ENCODE measurements around the gene ADARB2. TPM values are rescaled to one million over a fixed set of nuclear protein-coding genes. Genes with fewer than 3 reads are reported as not detected.

Gene ADARB2
- total and polyA plus RNA-seq, 5 donors from 2014 or later = 0.27 to 2.9 (median 0.69) TPM; not detected in 1

DNA sequence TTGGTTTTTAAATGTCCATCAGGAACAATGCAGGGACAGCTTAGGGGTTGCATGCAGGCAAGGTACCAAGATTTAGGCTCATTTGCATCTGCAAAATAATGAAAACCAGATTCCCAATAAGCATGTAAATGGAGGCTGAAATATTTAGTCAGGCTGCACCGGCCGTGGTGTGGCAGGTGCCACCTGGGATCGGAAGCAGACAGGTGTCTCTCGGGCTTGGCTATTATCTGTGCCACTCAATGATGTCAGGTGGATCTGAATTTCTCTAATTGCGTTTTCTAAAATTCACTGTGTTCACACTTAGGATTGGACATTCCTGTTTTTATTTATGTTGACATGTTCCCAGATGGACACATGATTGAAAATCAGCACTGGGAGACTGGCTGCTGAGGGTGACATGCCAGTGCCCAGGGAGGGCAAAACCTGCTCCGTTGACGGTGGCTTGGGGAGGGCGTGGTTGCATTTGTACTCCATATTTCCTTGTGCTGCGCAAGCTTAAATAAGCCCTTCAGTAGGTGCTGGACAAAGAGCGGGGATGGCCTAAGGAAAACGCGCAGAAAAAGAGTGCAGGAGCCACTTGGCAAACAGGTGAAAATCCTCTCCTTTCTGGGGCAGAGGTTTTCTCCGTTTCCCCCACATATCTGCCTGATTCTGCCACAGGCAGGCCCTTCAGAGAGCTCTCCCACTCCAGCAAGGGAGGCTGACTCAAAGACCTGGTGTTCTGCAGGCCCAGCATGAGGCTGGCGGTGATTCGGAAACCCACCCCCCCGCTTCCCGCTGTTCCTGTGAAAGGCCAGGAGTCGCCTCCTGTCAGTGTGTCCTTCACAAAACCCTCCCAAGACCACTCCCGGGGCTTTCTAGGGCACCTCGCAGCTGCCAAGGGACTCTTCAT lies 538.6 kb downstream of the ADARB2 start:
- H3K9me3 ChIP-seq (ENCODE audit: control insufficient read depth in 2 of 2, low read length in 2 of 2) = no peaks in the 10 kb centered on the region
- peaks cover 3 to 11% (median 9%) of the 10 kb centered on the region in 4 donors for H3K4me1 Mint-ChIP-seq
- peaks cover 5% of the 10 kb centered on the region for H3K27me3 Mint-ChIP-seq
- DNase-seq (no peak), ATAC-seq (ENCODE audit: low read depth in 2 of 2) (no peak)
- H3K4me1 ChIP-seq (ENCODE audit: control insufficient read depth, insufficient read depth, low read length, poor library complexity, severe bottlenecking) = no peaks in the 10 kb centered on the region
- H3K36me3 ChIP-seq (ENCODE audit: control insufficient read depth, insufficient read depth, low read length) = no peaks in the 10 kb centered on the region
- H3K27ac ChIP-seq (ENCODE audit: insufficient read depth, low read length, poor library complexity, severe bottlenecking) = no peak overlapping the region
- no peak overlapping the region for H3K4me3 Mint-ChIP-seq
- no peaks in the 10 kb centered on the region for H3K36me3 Mint-ChIP-seq
- H3K27ac Mint-ChIP-seq = no peak overlapping the region
- peaks cover 0 to 1% (median 0%) of the 10 kb centered on the region in 7 donors for H3K9me3 Mint-ChIP-seq
- no peak overlapping the region for H3K4me3 ChIP-seq (ENCODE audit: low read depth, low read length)
- no peaks in the 10 kb centered on the region for H3K27me3 ChIP-seq (ENCODE audit: control insufficient read depth, insufficient read depth, low read length)

GRCh38 chr10:1197384-1197783 lies 539.9 kb downstream of the ADARB2 start:
- H3K9me3 ChIP-seq (ENCODE audit: control insufficient read depth in 2 of 2, low read length in 2 of 2) = no peaks in the 10 kb centered on the region
- H3K36me3 ChIP-seq (ENCODE audit: control insufficient read depth, insufficient read depth, low read length) = no peaks in the 10 kb centered on the region
- H3K4me1 Mint-ChIP-seq = peaks cover 9 to 19% (median 15%) of the 10 kb centered on the region in 4 donors
- peaks cover 0 to 1% (median 0%) of the 10 kb centered on the region in 7 donors for H3K9me3 Mint-ChIP-seq
- H3K36me3 Mint-ChIP-seq = no peaks in the 10 kb centered on the region
- no peak overlapping the region for H3K27ac Mint-ChIP-seq
- no peak overlapping the region for H3K4me3 Mint-ChIP-seq
- DNase-seq (no peak), ATAC-seq (ENCODE audit: low read depth in 2 of 2) (no peak)
- H3K27me3 Mint-ChIP-seq = peaks cover 5% of the 10 kb centered on the region
- peaks cover 6% of the 10 kb centered on the region for H3K4me1 ChIP-seq (ENCODE audit: control insufficient read depth, insufficient read depth, low read length, poor library complexity, severe bottlenecking)
- H3K27ac ChIP-seq (ENCODE audit: insufficient read depth, low read length, poor library complexity, severe bottlenecking) = no peak overlapping the region
- no peaks in the 10 kb centered on the region for H3K27me3 ChIP-seq (ENCODE audit: control insufficient read depth, insufficient read depth, low read length)
- H3K4me3 ChIP-seq (ENCODE audit: low read depth, low read length) = no peak overlapping the region

- Histone ChIP-seq H3K4me3 (ENCODE audit: low read depth, low read length) (no peak overlapping the region), H3K27me3 (ENCODE audit: control insufficient read depth, insufficient read depth, low read length) (no peaks in the 10 kb centered on the region), H3K4me1 (ENCODE audit: control insufficient read depth, insufficient read depth, low read length, poor library complexity, severe bottlenecking) (peaks cover 6% of the 10 kb centered on the region), H3K9me3 (ENCODE audit: control insufficient read depth in 2 of 2, low read length in 2 of 2) (no peaks in the 10 kb centered on the region), H3K36me3 (ENCODE audit: control insufficient read depth, insufficient read depth, low read length) (no peaks in the 10 kb centered on the region), H3K27ac (ENCODE audit: insufficient read depth, low read length, poor library complexity, severe bottlenecking) (no peak overlapping the region)
- Mint-ChIP-seq H3K4me1 (peaks cover 10 to 19% (median 15%) of the 10 kb centered on the region in 4 donors), H3K27me3 (peaks cover 5% of the 10 kb centered on the region), H3K27ac (no peak overlapping the region), H3K4me3 (no peak overlapping the region), H3K9me3 (peaks cover 0 to 1% (median 0%) of the 10 kb centered on the region in 7 donors), H3K36me3 (no peaks in the 10 kb centered on the region)
- ATAC-seq (ENCODE audit: low read depth in 2 of 2) (no peak), DNase-seq (no peak)
Observed at GRCh38 chr10:1196656-1197055, 540.7 kb downstream of the ADARB2 start.

DNA sequence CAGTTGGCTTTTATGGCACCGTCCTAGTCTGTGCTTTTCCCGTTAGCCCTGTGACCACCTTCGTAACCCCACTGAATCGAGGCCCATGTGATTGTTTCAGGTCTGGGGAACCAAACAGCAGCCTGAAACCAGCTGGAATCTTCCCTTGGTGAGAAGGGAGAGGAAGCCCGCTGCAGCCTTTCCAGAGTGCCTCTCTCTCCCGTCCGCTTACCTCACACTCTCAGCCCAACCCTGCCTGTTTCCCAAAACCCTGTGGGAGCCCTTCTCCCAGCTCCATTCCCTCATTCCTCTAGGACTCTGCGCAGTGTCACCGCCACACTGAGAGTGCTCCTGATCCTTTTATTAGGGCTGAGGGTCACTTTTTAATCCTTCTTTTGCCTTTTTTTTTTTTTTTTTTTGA lies 541.5 kb downstream of the ADARB2 start:
- DNase-seq = no peak
- Mint-ChIP-seq H3K27ac (no peak overlapping the region), H3K9me3 (peaks cover 0 to 1% (median 0%) of the 10 kb centered on the region in 7 donors), H3K36me3 (no peaks in the 10 kb centered on the region), H3K4me1 (peaks cover 10 to 19% (median 15%) of the 10 kb centered on the region in 4 donors), H3K4me3 (no peak overlapping the region), H3K27me3 (peaks cover 5% of the 10 kb centered on the region)
- ATAC-seq (ENCODE audit: low read depth in 2 of 2) = no peak
- no peaks in the 10 kb centered on the region for H3K27me3 ChIP-seq (ENCODE audit: control insufficient read depth, insufficient read depth, low read length)
- no peaks in the 10 kb centered on the region for H3K9me3 ChIP-seq (ENCODE audit: control insufficient read depth in 2 of 2, low read length in 2 of 2)
- H3K4me1 ChIP-seq (ENCODE audit: control insufficient read depth, insufficient read depth, low read length, poor library complexity, severe bottlenecking) = peaks cover 6% of the 10 kb centered on the region
- H3K27ac ChIP-seq (ENCODE audit: insufficient read depth, low read length, poor library complexity, severe bottlenecking) = no peak overlapping the region
- no peaks in the 10 kb centered on the region for H3K36me3 ChIP-seq (ENCODE audit: control insufficient read depth, insufficient read depth, low read length)
- H3K4me3 ChIP-seq (ENCODE audit: low read depth, low read length) = no peak overlapping the region

DNA sequence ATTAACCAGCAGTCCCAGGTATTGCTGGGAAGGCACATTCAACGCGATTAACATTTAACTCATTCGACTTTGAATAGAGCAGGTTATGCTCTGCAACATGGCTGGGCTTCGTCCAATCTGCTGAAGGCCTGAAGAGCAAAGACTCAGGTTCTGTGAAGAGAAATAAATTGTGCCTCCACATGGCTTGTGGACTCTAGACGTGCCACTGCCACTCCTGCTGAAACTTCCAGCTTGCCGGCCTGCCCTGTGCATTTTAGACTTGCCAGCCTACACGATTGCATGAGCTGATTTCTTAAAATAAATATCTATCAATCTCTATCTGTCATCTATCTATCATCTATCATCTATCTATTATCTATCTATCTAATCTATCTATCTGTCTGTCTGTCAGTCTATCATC lies 543.2 kb downstream of the ADARB2 start:
- peaks cover 10 to 19% (median 15%) of the 10 kb centered on the region in 4 donors for H3K4me1 Mint-ChIP-seq
- peaks cover 5% of the 10 kb centered on the region for H3K27me3 Mint-ChIP-seq
- no peak overlapping the region for H3K27ac ChIP-seq (ENCODE audit: insufficient read depth, low read length, poor library complexity, severe bottlenecking)
- peaks cover 6% of the 10 kb centered on the region for H3K4me1 ChIP-seq (ENCODE audit: control insufficient read depth, insufficient read depth, low read length, poor library complexity, severe bottlenecking)
- no peak overlapping the region for H3K4me3 ChIP-seq (ENCODE audit: low read depth, low read length)
- H3K36me3 Mint-ChIP-seq = no peaks in the 10 kb centered on the region
- peaks cover 0 to 1% (median 0%) of the 10 kb centered on the region in 7 donors for H3K9me3 Mint-ChIP-seq
- peak in 1 of 3 donors; percentile 21 for DNase-seq
- H3K27me3 ChIP-seq (ENCODE audit: control insufficient read depth, insufficient read depth, low read length) = no peaks in the 10 kb centered on the region
- no peaks in the 10 kb centered on the region for H3K36me3 ChIP-seq (ENCODE audit: control insufficient read depth, insufficient read depth, low read length)
- peak overlapping the region; percentile 38 to 73 (median 42) for H3K27ac Mint-ChIP-seq
- no peaks in the 10 kb centered on the region for H3K9me3 ChIP-seq (ENCODE audit: control insufficient read depth in 2 of 2, low read length in 2 of 2)
- H3K4me3 Mint-ChIP-seq = no peak overlapping the region
- no peak for ATAC-seq (ENCODE audit: low read depth in 2 of 2)

- Histone ChIP-seq H3K27ac (ENCODE audit: insufficient read depth, low read length, poor library complexity, severe bottlenecking) (no peak overlapping the region), H3K27me3 (ENCODE audit: control insufficient read depth, insufficient read depth, low read length) (no peaks in the 10 kb centered on the region), H3K4me3 (ENCODE audit: low read depth, low read length) (no peak overlapping the region), H3K36me3 (ENCODE audit: control insufficient read depth, insufficient read depth, low read length) (no peaks in the 10 kb centered on the region), H3K9me3 (ENCODE audit: control insufficient read depth in 2 of 2, low read length in 2 of 2) (no peaks in the 10 kb centered on the region), H3K4me1 (ENCODE audit: control insufficient read depth, insufficient read depth, low read length, poor library complexity, severe bottlenecking) (peaks cover 6% of the 10 kb centered on the region)
- H3K27me3 Mint-ChIP-seq = peaks cover 5% of the 10 kb centered on the region
- H3K9me3 Mint-ChIP-seq = peaks cover 0 to 1% (median 0%) of the 10 kb centered on the region in 7 donors
- DNase-seq (peak in 2 of 3 donors; percentile 5 to 81), ATAC-seq (ENCODE audit: low read depth in 2 of 2) (peak; percentile 53 to 61)
- H3K27ac Mint-ChIP-seq = peak overlapping the region; percentile 4 to 91 (median 73)
- peak overlapping the region in 3 of 4 donors; percentile 24 to 87 (median 25) for H3K4me3 Mint-ChIP-seq
- peaks cover 10 to 19% (median 15%) of the 10 kb centered on the region in 4 donors for H3K4me1 Mint-ChIP-seq
- H3K36me3 Mint-ChIP-seq = no peaks in the 10 kb centered on the region
Observed at GRCh38 chr10:1193561-1193960, 543.8 kb downstream of the ADARB2 start.

- Histone ChIP-seq H3K4me1 (ENCODE audit: control insufficient read depth, insufficient read depth, low read length, poor library complexity, severe bottlenecking) (peaks cover 6% of the 10 kb centered on the region), H3K4me3 (ENCODE audit: low read depth, low read length) (no peak overlapping the region), H3K27me3 (ENCODE audit: control insufficient read depth, insufficient read depth, low read length) (no peaks in the 10 kb centered on the region), H3K36me3 (ENCODE audit: control insufficient read depth, insufficient read depth, low read length) (no peaks in the 10 kb centered on the region), H3K27ac (ENCODE audit: insufficient read depth, low read length, poor library complexity, severe bottlenecking) (no peak overlapping the region), H3K9me3 (ENCODE audit: control insufficient read depth in 2 of 2, low read length in 2 of 2) (no peaks in the 10 kb centered on the region)
- peaks cover 0 to 1% (median 0%) of the 10 kb centered on the region in 7 donors for H3K9me3 Mint-ChIP-seq
- DNase-seq (no peak), ATAC-seq (ENCODE audit: low read depth in 2 of 2) (no peak)
- no peaks in the 10 kb centered on the region for H3K36me3 Mint-ChIP-seq
- H3K27ac Mint-ChIP-seq = peak overlapping the region in 1 of 3 donors; percentile 71
- peaks cover 10 to 19% (median 15%) of the 10 kb centered on the region in 4 donors for H3K4me1 Mint-ChIP-seq
- H3K4me3 Mint-ChIP-seq = no peak overlapping the region
- H3K27me3 Mint-ChIP-seq = no peaks in the 10 kb centered on the region
Observed at GRCh38 chr10:1191752-1192151, 545.6 kb downstream of the ADARB2 start.
